Measurements from ENCODE around the gene FBXO24. TPM values are rescaled to one million over a fixed set of nuclear protein-coding genes. Genes with fewer than 3 reads are reported as not detected.

The FBXO24 gene
- total RNA-seq, 2 experiments from 2014 or later, result 0.16 to 1.7 TPM

DNA sequence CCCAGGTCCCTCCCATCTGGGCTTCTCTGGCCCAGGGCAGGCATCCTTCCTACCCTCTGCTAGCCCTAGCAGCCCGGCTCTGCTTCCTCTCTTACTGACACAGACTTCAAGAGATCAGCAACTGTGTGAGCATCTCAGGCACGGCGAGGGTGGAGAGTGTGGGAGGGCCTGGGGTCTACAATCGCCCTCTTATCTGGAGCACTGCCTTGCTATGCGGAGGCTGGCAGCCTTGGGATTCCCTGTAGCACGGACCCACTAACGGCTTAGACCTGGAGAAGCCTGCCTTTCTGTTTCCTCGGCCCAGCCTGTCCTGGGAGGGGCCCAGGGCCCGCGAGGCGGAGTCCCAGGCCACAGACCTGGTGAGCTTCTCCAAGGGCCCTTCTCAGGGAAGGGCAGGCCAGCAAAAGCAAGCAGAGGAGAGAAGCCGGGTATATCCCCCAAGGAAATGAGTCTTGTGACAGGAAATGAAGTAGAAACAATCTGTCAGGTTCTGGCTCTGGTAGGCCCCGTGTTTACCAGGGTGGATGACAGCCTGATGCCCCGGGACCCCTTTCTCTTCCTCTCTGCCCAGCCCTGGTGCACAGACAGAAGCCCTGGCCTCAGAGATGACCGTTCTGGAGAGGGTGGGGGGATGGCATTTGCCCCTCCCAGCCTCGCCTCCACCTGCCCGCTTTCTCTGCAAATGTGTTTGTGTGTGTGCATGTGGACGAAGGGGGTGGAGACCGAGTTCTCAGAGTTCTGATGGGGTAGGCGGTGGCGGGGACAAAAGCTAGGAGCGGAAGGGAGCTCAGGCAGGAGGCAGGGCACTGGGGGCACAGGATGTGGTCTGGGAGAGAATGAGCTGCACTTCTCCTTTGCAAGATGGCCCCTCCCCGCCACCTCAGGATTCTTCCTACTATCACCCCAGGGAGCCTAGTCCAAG is 2.7 kb upstream of the FBXO24 start:
- BruUV-seq (replicated peaks), result TSS peak; percentile 26
- Histone ChIP-seq H3K27ac (ENCODE audit: low read depth, low read length, poor library complexity, severe bottlenecking) (peak overlapping the region; percentile 92), H4K20me1 (ENCODE audit: insufficient read depth, low read length) (no peaks in the 10 kb centered on the region), H3K79me2 (ENCODE audit: insufficient read depth, low read depth, low read length) (peaks cover 18% of the 10 kb centered on the region; the same call in 1 of the 2 replicates), H3K9me2 (ENCODE audit: insufficient read depth, low read length) (no peaks in the 10 kb centered on the region), H3K4me3 (ENCODE audit: low read depth, low read length, poor library complexity, severe bottlenecking) (peak overlapping the region; percentile 91), H2AFZ (ENCODE audit: low read length) (no peak overlapping the region; the same call in 1 of the 2 replicates), H3K4me2 (ENCODE audit: low read length) (peak overlapping the region; percentile 98), H3K9me3 (ENCODE audit: low read length) (no peaks in the 10 kb centered on the region), H3K4me1 (ENCODE audit: insufficient read depth, low read length, poor library complexity, severe bottlenecking) (peaks cover 29% of the 10 kb centered on the region), H3K36me3 (ENCODE audit: insufficient read depth, low read length) (peaks cover 44% of the 10 kb centered on the region)
- POLR2A ChIA-PET, result interaction anchor here (1.1 to 3.1 kb wide), 3 partner anchors 12 to 29 kb away, joined by 5 to 12 read pairs (median 5); partner anchors contain the start of gene MOSPD3
- TF ChIP-seq, protein P1, sequence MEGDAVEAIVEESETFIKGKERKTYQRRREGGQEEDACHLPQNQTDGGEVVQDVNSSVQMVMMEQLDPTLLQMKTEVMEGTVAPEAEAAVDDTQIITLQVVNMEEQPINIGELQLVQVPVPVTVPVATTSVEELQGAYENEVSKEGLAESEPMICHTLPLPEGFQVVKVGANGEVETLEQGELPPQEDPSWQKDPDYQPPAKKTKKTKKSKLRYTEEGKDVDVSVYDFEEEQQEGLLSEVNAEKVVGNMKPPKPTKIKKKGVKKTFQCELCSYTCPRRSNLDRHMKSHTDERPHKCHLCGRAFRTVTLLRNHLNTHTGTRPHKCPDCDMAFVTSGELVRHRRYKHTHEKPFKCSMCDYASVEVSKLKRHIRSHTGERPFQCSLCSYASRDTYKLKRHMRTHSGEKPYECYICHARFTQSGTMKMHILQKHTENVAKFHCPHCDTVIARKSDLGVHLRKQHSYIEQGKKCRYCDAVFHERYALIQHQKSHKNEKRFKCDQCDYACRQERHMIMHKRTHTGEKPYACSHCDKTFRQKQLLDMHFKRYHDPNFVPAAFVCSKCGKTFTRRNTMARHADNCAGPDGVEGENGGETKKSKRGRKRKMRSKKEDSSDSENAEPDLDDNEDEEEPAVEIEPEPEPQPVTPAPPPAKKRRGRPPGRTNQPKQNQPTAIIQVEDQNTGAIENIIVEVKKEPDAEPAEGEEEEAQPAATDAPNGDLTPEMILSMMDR (conservative IDR thresholded peaks at IDR 0.05; ENCODE audit: low read length), result no peak
- TF ChIP-seq EZH2phosphoT487 (IDR thresholded peaks at IDR 0.05; ENCODE audit: borderline replicate concordance, low read depth, low read length), result no peak
- CTCF ChIA-PET (ENCODE audit: unreplicated experiment), result interaction anchor here (1.1 to 1.6 kb wide), 2 partner anchors 24 to 133 kb away, joined by 3 to 12 read pairs; no protein-coding TSS in a partner anchor
- peak; percentile 82 for DNase-seq (ENCODE audit: low spot score)
- intact Hi-C loops (cut with micrococcal nuclease; ENCODE audit: unreplicated experiment), result no loop called here

DNA sequence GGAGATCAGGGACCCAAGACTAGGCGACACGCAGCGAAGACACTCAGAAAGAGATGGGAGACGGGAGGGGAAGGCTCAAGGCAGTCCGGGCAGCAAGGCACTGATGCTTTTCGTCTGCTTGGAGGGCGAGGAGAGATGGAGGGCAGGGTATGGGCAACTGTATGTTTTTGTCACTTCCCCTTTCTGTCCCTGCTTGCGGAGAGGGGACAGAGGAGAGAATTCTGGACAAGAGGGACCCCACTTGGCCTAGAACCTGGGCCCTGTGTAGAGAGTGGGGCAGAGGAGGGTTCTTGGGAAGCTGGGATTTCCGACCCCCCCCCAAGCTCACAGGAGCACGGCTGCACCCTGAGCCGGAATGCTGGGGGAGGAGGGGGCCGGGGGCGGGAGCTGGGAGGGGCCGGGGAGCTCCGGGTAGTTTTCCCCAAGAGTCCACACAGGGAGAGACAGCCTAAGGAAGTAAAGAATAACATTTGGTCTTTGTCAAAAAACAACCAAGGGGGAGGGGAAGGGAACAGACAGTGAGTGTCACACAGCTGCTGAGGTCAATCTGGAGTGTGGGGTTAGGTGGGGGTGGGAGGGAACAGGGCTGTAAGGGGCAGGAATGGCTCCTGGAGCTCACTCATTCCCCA is 2.0 kb upstream of the FBXO24 start:
- BruUV-seq (replicated peaks), result no TSS peak
- Histone ChIP-seq H2AFZ (ENCODE audit: low read length) (no peak overlapping the region; the same call in 1 of the 2 replicates), H3K9me3 (ENCODE audit: low read length) (no peaks in the 10 kb centered on the region), H3K4me2 (ENCODE audit: low read length) (peak overlapping the region; percentile 98), H3K4me1 (ENCODE audit: insufficient read depth, low read length, poor library complexity, severe bottlenecking) (peaks cover 29% of the 10 kb centered on the region), H3K79me2 (ENCODE audit: insufficient read depth, low read depth, low read length) (peaks cover 18% of the 10 kb centered on the region; the same call in 1 of the 2 replicates), H3K36me3 (ENCODE audit: insufficient read depth, low read length) (peaks cover 37% of the 10 kb centered on the region), H4K20me1 (ENCODE audit: insufficient read depth, low read length) (no peaks in the 10 kb centered on the region), H3K9me2 (ENCODE audit: insufficient read depth, low read length) (no peaks in the 10 kb centered on the region), H3K27ac (ENCODE audit: low read depth, low read length, poor library complexity, severe bottlenecking) (peak overlapping the region; percentile 92), H3K4me3 (ENCODE audit: low read depth, low read length, poor library complexity, severe bottlenecking) (peak overlapping the region; percentile 91)
- DNase-seq (ENCODE audit: low spot score), result peak; percentile 35
- POLR2A ChIA-PET, result interaction anchor here (0.6 to 3.1 kb wide), 9 partner anchors 11 to 156 kb away, joined by 3 to 12 read pairs (median 5); partner anchors contain the start of genes MOSPD3 and ZCWPW1
- CTCF ChIA-PET (ENCODE audit: unreplicated experiment), result interaction anchor here (1.1 to 1.6 kb wide), 2 partner anchors 24 to 134 kb away, joined by 3 to 12 read pairs; no protein-coding TSS in a partner anchor
- intact Hi-C loops (cut with micrococcal nuclease; ENCODE audit: unreplicated experiment), result no loop called here
- TF ChIP-seq EZH2phosphoT487 (IDR thresholded peaks at IDR 0.05; ENCODE audit: borderline replicate concordance, low read depth, low read length), result no peak
- TF ChIP-seq, protein P1 (conservative IDR thresholded peaks at IDR 0.05; ENCODE audit: low read length), result no peak
